A549 treated with RU486 at 1 μM for 4 hours (cell line): ENCODE results near the gene RUNX2. TPM values are rescaled to one million over a fixed set of nuclear protein-coding genes. Genes with fewer than 3 reads are reported as not detected.

ENCODE experiments used
- total RNA-seq: library from RNA; stranded (reverse); fragments of 200-300 nt; extraction: Qiagen RNA extraction; gene quantifications from 5 replicates; pipeline ENCODE4 v1.2.3, GENCODE V29; 2022; ENCODE audit warnings: low read depth

The RUNX2 gene
- total RNA-seq = 1.00 to 1.4 TPM (median 1.2 TPM) in 5 replicates

GRCh38 chr6:45327956-45328522, at the start of gene RUNX2:
RUNX2 (plus strand) TSS chr6:45328330; CDS start chr6:45328727, 397 bp downstream.

GRCh38 chr6:45377554-45378333, 49.6 kb downstream of the RUNX2 start, which contains the start of gene SUPT3H:
SUPT3H (minus strand) TSS chr6:45377934.

Other genes with a start within 250 kb of the RUNX2 start
- 3.8 to 5.2 TPM (median 4.0 TPM) in 5 replicates for gene SUPT3H, start 49.6 kb downstream of the RUNX2 start, total RNA-seq